Endothelial cell of umbilical vein (primary cell): Measurements from ENCODE around the gene SPATA32.

Experiments used
- CTCF ChIP-seq, 2 donors: IDR thresholded peaks; 1 replicate in 1 of 2; 2 replicates in 1 of 2; pipeline ENCODE4 v1.5.1; 2011; ENCODE audit warnings: low read length in 2 of 2, mild to moderate bottlenecking in 2 of 2, moderate library complexity in 2 of 2, control low read depth in 1 of 2, inconsistent platforms in 1 of 2, low read depth in 1 of 2; ENCODE audit not compliant: insufficient read depth in 1 of 2; ENCODE audit errors: extremely low read depth in 1 of 2
- EZH2 ChIP-seq: IDR thresholded peaks from 2 replicates; pipeline ENCODE4 v1.6.1; 2012; ENCODE audit warnings: borderline replicate concordance, low read depth, mild to moderate bottlenecking, moderate library complexity, low read length, inconsistent platforms; ENCODE audit not compliant: severe bottlenecking
- MAX ChIP-seq: IDR thresholded peaks from 2 replicates; pipeline ENCODE4 v1.6.1; 2011; ENCODE audit not compliant: insufficient read depth, insufficient read length
- MYC ChIP-seq: IDR thresholded peaks from one replicate; pipeline ENCODE4 v1.6.1; 2011; ENCODE audit warnings: mild to moderate bottlenecking, low read depth, low read length
- POLR2A ChIP-seq: IDR thresholded peaks from 2 replicates; pipeline ENCODE4 v1.6.1; 2012; ENCODE audit warnings: low read depth, mild to moderate bottlenecking, control low read depth, low read length
- POLR2AphosphoS5 ChIP-seq: IDR thresholded peaks from 2 replicates; pipeline ENCODE4 v1.6.1; 2012; ENCODE audit warnings: low read depth, mild to moderate bottlenecking, control low read depth, low read length, moderate library complexity; ENCODE audit not compliant: insufficient read depth

GRCh38 chr17:45246861-45247428 is 14.9 kb downstream of the SPATA32 start:
- no peak for TF ChIP-seq MYC
- TF ChIP-seq MAX: no peak
- TF ChIP-seq CTCF (IDR thresholded peaks at IDR 0.05; ENCODE audit: extremely low read depth in 1 of 2, insufficient read depth in 1 of 2, low read depth in 1 of 2, low read length in 2 of 2): peak; percentile 30 to 67
- no peak for TF ChIP-seq EZH2
- no peak for TF ChIP-seq POLR2A
- TF ChIP-seq POLR2AphosphoS5: no peak
